Fibroblast of lung (primary cell): ENCODE results near the gene TRAM2. TPM values are rescaled to one million over a fixed set of nuclear protein-coding genes. Genes with fewer than 3 reads are reported as not detected.

Source experiments
- DNase-seq, 2 donors: peaks; one replicate each; pipeline versions ENCODE4 v3.0.0 to v3.0.0-alpha.2; 2010; ENCODE audit warnings: low read depth in 2 of 2
- H2AFZ ChIP-seq: 2 replicates; pipeline ENCODE4 v1.5.1; 2012; ENCODE audit warnings: low read length, control low read depth, inconsistent platforms
- H3K27ac ChIP-seq: 2 replicates; pipeline ENCODE4 v1.5.1; 2011; ENCODE audit warnings: low read length, control low read depth; ENCODE audit not compliant: insufficient read depth
- H3K27me3 ChIP-seq: 2 replicates; pipeline ENCODE4 v1.5.1; 2011; ENCODE audit warnings: mild to moderate bottlenecking, low read length; ENCODE audit not compliant: control insufficient read depth, insufficient read depth
- H3K36me3 ChIP-seq: 2 replicates; pipeline ENCODE4 v1.5.1; 2011; ENCODE audit warnings: low read length; ENCODE audit not compliant: control insufficient read depth, insufficient read depth
- H3K4me1 ChIP-seq: 2 replicates; pipeline ENCODE4 v1.5.1; 2011; ENCODE audit warnings: low read length; ENCODE audit not compliant: control insufficient read depth, insufficient read depth; ENCODE audit errors: extremely low read depth
- H3K4me2 ChIP-seq: 2 replicates; pipeline ENCODE4 v1.5.1; 2011; ENCODE audit warnings: low read length, control low read depth; ENCODE audit not compliant: insufficient read depth; ENCODE audit errors: extremely low read depth
- H3K4me3 ChIP-seq, 4 experiments: fragments of 200-600 bp in 1 of 4; sonication (generic) in 1 of 4; replicated peaks in 1 of 4; 2 replicates each; pipeline ENCODE4 v1.5.1; 2011 to 2016; ENCODE audit warnings: low read length in 4 of 4, low read depth in 3 of 4, mild to moderate bottlenecking in 3 of 4, control low read depth in 2 of 4, inconsistent platforms in 1 of 4, mixed read lengths in 1 of 4; ENCODE audit not compliant: insufficient read depth in 1 of 4; ENCODE audit errors: control extremely low read depth in 1 of 4
- H3K79me2 ChIP-seq: 2 replicates; pipeline ENCODE4 v1.5.1; 2012; ENCODE audit warnings: mild to moderate bottlenecking, low read length, inconsistent platforms; ENCODE audit not compliant: control insufficient read depth, insufficient read depth
- H3K9ac ChIP-seq: 2 replicates; pipeline ENCODE4 v1.5.1; 2011; ENCODE audit warnings: mild to moderate bottlenecking, low read length, control low read depth; ENCODE audit not compliant: insufficient read depth
- H3K9me3 ChIP-seq: 2 replicates; pipeline ENCODE4 v1.5.1; 2012; ENCODE audit warnings: low read depth, low read length; ENCODE audit not compliant: control insufficient read depth, insufficient read depth
- H4K20me1 ChIP-seq: 2 replicates; pipeline ENCODE4 v1.5.1; 2011; ENCODE audit warnings: low read length; ENCODE audit not compliant: control insufficient read depth, insufficient read depth; ENCODE audit errors: extremely low read depth
- EZH2 ChIP-seq: IDR thresholded peaks from 2 replicates; pipeline ENCODE4 v1.5.1; 2012; ENCODE audit warnings: low read length, control low read depth, mild to moderate bottlenecking; ENCODE audit errors: missing control alignments
- polyA plus RNA-seq, 2 donors: library from polyadenylated mRNA; depleted of rRNA in 1 of 2; stranded (reverse) in 1 of 2; unstranded in 1 of 2; fragments of >200 nt; gene quantifications; 2 replicates each; pipeline ENCODE4 v1.2.1, GENCODE V29; 2011 to 2012; ENCODE audit warnings: missing spikeins in 1 of 2
- total RNA-seq: library from RNA; depleted of rRNA; stranded (reverse); fragments of >200 nt; gene quantifications from 2 replicates; pipeline ENCODE4 v1.2.1, GENCODE V29; 2014
- TF ChIP-seq, protein P1 (sequence below), 2 donors: IDR thresholded peaks in 1 of 2; conservative IDR thresholded peaks in 1 of 2; 1 replicate in 1 of 2; 2 replicates in 1 of 2; pipeline ENCODE4 v1.5.1; 2011 to 2012; ENCODE audit warnings: low read length in 2 of 2, control low read depth in 1 of 2, inconsistent platforms in 1 of 2, low read depth in 1 of 2, mild to moderate bottlenecking in 1 of 2

The TRAM2 gene
- total and polyA plus RNA-seq, 2 donors (not counting 1 experiment from before 2014, with no cell fraction given) = 131 to 252 TPM

DNA sequence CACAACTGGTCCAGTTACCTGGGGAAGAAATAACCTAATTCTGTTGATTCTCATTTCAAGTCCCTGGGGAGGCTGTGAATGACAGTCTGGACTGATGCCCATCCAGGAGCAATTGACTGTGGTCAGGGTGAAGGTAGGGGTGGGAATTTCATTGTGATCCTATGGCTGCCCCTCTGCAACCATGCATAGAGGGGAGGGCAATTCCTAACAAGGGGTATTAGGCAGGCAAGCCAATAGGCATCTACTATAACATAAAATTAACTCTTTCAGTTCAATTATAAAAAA lies 44.0 kb upstream of the TRAM2 start:
- DNase-seq = no peak

DNA sequence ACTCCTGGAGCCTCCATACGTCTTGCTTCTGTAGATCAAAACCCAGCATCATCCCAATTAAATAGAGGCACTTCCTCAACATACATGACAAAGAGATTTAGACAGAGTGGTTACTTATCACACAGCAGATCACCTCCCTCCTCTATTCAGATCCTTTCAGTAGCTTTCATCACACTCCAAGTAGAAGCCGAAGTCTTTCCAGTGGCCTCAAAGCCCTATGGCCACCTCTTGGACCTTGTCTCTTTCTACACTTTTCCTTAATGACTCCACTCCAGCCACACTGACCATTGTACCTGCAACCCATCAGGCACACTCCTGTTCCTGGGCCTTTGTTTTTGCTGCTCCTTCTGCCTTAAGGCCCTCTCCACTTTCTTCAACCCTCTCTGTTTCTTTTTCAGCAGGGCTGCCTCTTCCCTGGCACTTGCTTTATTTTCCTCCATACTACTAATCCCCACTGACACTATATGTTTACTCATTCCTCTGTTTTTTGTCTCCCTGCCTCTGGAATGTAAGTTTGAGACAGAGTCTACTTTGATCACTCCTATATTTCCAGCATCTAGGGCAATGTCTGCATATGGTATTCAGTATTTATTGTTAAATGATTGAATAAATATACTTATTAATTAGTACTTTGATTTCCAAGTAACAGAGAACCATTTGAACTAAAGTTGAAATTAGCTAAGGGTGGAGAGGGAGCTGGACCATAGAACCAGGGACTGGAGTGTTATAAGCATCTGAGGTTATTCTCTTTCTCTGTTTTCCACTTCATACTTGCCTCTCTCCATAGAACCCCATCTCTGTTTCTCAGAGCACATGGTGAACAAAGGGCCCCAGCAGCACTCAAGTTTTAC lies 43.4 kb upstream of the TRAM2 start:
- no peaks in the 10 kb centered on the region for H3K27me3 ChIP-seq
- H2AFZ ChIP-seq = peak overlapping the region; percentile 45
- no peak overlapping the region for H3K4me2 ChIP-seq
- H3K9me3 ChIP-seq = no peaks in the 10 kb centered on the region
- H3K9ac ChIP-seq = no peak overlapping the region
- H3K36me3 ChIP-seq = no peaks in the 10 kb centered on the region
- TF ChIP-seq, protein P1, sequence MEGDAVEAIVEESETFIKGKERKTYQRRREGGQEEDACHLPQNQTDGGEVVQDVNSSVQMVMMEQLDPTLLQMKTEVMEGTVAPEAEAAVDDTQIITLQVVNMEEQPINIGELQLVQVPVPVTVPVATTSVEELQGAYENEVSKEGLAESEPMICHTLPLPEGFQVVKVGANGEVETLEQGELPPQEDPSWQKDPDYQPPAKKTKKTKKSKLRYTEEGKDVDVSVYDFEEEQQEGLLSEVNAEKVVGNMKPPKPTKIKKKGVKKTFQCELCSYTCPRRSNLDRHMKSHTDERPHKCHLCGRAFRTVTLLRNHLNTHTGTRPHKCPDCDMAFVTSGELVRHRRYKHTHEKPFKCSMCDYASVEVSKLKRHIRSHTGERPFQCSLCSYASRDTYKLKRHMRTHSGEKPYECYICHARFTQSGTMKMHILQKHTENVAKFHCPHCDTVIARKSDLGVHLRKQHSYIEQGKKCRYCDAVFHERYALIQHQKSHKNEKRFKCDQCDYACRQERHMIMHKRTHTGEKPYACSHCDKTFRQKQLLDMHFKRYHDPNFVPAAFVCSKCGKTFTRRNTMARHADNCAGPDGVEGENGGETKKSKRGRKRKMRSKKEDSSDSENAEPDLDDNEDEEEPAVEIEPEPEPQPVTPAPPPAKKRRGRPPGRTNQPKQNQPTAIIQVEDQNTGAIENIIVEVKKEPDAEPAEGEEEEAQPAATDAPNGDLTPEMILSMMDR (conservative IDR thresholded peaks at IDR 0.05 in 1 of 2, IDR thresholded peaks at IDR 0.05 in 1 of 2; ENCODE audit: low read depth in 1 of 2, low read length in 2 of 2) = no peak
- TF ChIP-seq EZH2 = no peak
- H3K4me3 ChIP-seq = no peak overlapping the region
- H3K4me1 ChIP-seq = no peaks in the 10 kb centered on the region
- no peaks in the 10 kb centered on the region for H3K79me2 ChIP-seq
- H4K20me1 ChIP-seq = no peaks in the 10 kb centered on the region
- no peak overlapping the region for H3K27ac ChIP-seq
- DNase-seq = no peak

More for the DNA sequence above, 44.0 kb upstream of the TRAM2 start:
- Histone ChIP-seq H3K36me3 (no peaks in the 10 kb centered on the region), H3K9me3 (no peaks in the 10 kb centered on the region), H3K9ac (no peak overlapping the region), H3K79me2 (no peaks in the 10 kb centered on the region), H4K20me1 (no peaks in the 10 kb centered on the region), H3K4me2 (no peak overlapping the region), H2AFZ (no peak overlapping the region), H3K27ac (no peak overlapping the region), H3K27me3 (no peaks in the 10 kb centered on the region), H3K4me1 (no peaks in the 10 kb centered on the region), H3K4me3 (no peak overlapping the region)
- TF ChIP-seq, protein P1 (conservative IDR thresholded peaks at IDR 0.05 in 1 of 2, IDR thresholded peaks at IDR 0.05 in 1 of 2; ENCODE audit: low read depth in 1 of 2, low read length in 2 of 2) = no peak
- TF ChIP-seq EZH2 = no peak

DNA sequence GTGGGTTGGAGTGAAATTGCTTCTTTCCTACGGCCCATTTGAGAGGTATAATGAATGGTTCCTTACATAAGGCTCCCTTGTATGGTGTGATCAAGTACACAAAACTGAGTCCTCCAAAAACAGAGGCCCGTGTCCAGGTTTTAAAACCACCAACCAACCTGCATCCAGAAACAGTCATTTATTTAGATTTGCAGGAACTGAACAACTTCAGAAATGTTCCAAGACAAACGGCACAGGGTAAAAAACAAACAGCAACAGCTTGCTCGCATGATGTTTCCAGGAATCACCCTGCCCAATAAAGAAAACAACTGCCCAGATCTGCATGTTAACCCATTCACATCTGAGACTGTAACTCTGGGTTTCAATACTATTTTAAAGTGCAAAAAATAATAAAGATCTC lies 40.2 kb upstream of the TRAM2 start:
- Histone ChIP-seq H2AFZ (no peak overlapping the region), H3K9ac (no peak overlapping the region), H3K27me3 (no peaks in the 10 kb centered on the region), H3K4me3 (no peak overlapping the region), H3K27ac (no peak overlapping the region), H3K79me2 (no peaks in the 10 kb centered on the region), H3K9me3 (no peaks in the 10 kb centered on the region), H3K36me3 (no peaks in the 10 kb centered on the region), H4K20me1 (no peaks in the 10 kb centered on the region), H3K4me1 (peaks cover 2% of the 10 kb centered on the region), H3K4me2 (no peak overlapping the region)
- DNase-seq = peak in 1 of 2 donors; percentile 28
- TF ChIP-seq, protein P1 (conservative IDR thresholded peaks at IDR 0.05 in 1 of 2, IDR thresholded peaks at IDR 0.05 in 1 of 2; ENCODE audit: low read depth in 1 of 2, low read length in 2 of 2) = no peak
- TF ChIP-seq EZH2 = no peak
